Inferior parietal cortex (tissue), 1 donor: ENCODE results near the gene PTGER1.
A peak's percentile ranks its signal among the peaks of the same experiment; 100 is the strongest.
"Not testable (repeated sequence)": the region's sequence is repeated elsewhere in the genome, so short reads cannot be mapped to it uniquely, and the experiment has no call there.

Source experiments
- DNase-seq: peaks from one replicate; pipeline ENCODE4 v3.0.0-alpha.2; 2016; ENCODE audit errors: extremely low spot score

PTGER1 gene, protein sequence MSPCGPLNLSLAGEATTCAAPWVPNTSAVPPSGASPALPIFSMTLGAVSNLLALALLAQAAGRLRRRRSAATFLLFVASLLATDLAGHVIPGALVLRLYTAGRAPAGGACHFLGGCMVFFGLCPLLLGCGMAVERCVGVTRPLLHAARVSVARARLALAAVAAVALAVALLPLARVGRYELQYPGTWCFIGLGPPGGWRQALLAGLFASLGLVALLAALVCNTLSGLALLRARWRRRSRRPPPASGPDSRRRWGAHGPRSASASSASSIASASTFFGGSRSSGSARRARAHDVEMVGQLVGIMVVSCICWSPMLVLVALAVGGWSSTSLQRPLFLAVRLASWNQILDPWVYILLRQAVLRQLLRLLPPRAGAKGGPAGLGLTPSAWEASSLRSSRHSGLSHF

GRCh38 chr19:14475251-14476073 lies at the start of gene PTGER1:
TSS of gene PTGER1 (minus strand) at chr19:14475354. CDS start at chr19:14474320, 1,034 bp downstream.
- DNase-seq, result no peak

DNA sequence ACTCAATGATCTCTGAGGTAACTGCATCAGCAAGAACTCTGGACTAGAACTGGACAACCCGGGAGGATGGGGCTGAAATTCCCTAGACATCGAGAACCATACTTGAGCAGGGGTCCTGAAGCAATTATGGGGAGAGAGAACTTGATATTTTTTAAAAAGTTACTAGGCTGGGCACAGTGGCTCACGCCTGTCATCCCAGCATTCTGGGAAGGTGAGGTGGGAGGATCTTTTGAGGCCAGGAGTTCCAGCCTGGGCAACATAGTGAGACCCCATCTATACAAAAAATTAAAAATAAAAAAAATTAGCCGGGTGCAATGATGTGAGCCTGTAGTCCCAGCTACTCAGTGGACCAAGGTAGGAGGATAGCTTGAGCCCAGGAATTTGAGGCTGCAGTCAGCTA lies 45.4 kb upstream of the PTGER1 start:
- no peak for DNase-seq

DNA sequence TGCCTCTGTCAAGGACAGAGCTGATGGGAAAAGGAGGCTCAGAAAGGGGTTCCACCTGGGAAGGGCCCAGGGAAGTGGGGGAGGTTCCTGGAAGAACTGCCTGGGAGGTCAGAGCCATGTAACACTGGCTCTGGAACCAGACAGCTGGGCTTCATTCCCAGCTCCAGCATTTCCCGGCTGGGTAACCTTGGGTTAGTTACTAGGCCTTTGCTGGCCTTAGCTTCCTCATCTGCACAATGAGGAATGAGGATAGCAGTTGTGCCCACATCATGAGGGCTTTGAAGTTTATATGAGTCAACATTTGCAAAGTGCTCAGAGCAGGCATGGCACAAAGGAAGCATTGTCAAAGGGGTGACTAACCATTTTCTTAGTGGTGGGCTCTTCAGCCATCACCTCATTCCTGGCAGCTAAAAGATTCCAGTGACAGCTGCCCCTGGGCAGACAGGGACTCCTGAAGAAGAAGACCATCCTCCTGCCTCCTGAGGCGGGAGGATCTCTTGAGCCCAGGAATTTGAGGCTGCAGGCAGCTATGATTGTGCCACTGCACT lies 44.8 kb upstream of the PTGER1 start:
- DNase-seq, result no peak

- DNase-seq, result no peak
Observed at GRCh38 chr19:14519245-14519859, 44.2 kb upstream of the PTGER1 start.

DNA sequence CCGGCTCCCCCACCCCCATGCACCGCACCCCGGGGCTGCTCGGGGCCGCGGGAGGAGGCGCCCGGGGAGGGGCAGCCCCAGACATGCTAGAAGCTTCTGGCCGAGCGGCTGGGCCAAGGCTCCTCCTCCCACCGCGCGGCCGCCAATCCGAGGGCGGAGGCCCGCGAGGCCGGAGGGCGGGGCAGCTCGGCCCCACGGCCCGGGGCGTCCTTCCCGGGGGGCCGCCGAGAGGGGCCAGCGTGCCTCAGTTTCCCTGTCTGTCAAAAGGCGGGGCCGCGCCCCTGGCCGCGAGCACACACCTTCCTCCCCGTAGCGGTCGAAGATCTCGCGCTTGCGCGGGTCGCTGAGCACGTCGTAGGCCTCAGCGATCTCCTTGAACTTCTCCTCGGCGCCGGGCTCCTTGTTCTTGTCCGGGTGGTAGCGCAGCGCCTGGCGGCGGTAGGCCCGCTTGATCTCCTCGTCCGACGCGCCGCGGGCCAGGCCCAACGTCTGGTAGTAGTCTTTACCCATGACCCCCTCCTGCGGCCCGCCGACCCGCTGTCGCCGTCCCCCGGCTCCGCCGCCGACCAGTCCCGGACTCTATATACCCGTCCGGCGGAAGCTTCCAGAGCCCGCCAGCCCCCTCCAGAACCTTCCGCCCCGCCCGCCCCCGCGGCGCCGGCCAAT lies 42.8 kb upstream of the PTGER1 start, which contains the start of gene DNAJB1:
TSS of gene DNAJB1 (minus strand) at position 558 of the 666 bp plus-strand sequence. CDS start at position 510, 48 bp downstream.
- DNase-seq, result peak; percentile 75

- DNase-seq, result no peak
Observed at GRCh38 chr19:14517446-14517839, 42.3 kb upstream of the PTGER1 start.

- no peak for DNase-seq
Observed at GRCh38 chr19:14516746-14517438, 41.7 kb upstream of the PTGER1 start.

DNA sequence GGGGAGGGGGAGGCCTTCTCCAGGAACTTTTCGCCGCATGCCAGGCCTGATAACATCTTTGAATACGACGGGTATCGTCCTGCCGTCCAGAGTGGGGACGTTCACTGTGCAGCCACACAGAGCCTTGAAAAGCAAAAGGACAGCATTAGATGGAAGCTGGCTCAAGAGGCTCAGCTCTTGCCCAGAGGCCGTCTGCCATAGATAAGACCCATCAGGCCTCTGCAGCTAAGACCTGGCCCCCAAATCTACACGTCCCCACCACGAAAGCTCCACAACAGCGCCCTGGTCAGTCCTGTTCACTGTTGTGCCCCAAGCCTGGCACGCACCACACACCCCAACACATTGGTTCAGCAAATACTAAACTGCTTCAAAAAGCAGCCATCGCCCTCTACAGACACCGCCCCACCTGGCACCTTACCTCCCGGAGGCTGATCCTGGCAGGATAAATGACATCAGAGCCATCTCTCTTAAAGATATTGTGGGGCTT lies 40.9 kb upstream of the PTGER1 start:
- no peak for DNase-seq

DNA sequence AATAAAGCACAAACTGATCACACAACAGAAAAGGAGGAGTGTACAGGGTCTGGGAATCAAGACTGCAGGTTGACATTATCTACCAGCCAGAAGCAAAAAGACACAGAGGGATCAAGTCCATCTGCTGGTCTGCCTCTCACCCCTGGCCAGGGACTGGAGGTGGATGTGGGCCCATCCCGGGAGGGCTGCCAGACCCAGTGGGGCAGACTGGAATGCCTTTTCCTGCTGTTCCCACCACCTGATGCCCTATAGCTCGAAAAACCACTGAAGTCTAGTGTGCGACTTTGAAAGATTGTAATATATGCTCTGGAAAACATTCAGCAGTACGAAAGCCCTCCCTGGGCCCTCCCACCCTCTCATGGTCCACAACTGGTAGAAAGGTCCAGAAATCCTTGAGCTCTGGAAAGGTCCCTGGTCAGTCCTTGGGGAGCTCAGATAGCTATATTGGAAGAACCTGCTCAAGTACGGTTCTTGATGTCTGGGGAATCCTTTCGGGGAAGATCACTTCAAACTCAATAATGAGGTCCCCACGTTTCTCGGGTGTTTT lies 40.4 kb upstream of the PTGER1 start:
- DNase-seq, result no peak

DNA sequence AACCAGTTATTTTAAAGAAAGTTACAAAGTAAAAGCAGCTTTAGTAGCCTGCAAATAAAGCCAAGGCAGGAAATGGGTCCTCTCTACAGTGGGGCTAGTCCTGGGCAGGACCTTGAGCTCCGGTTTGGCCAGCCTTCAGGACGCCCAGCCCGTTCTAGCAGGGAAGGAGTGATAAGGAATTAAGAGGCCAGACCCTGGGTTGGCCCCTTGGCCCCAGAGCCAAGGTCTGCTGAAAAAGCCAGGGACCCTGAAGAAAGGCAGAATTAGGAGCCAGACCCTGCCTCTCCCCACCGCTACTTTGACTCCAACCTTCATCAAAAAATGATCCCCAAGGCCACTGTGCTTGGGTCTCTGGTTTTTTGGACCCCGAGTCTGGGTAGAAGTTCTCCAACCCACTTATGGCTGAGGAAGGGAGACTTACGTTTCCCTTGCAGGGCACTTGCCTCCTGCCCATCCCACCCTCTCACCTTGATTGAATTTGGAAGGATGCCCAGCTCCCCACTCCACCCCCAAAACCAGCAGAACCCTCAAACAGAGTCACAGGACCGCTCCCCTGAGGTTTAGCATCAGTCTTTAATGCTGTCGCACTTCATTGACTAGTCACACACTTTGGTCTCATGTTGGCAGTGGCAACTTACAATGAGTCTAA lies 39.2 kb upstream of the PTGER1 start:
- DNase-seq, result no peak

GRCh38 chr19:14512406-14512961 lies 37.3 kb upstream of the PTGER1 start:
- DNase-seq, result no peak

GRCh38 chr19:14511229-14511593 lies 36.1 kb upstream of the PTGER1 start:
- DNase-seq, result no peak

DNA sequence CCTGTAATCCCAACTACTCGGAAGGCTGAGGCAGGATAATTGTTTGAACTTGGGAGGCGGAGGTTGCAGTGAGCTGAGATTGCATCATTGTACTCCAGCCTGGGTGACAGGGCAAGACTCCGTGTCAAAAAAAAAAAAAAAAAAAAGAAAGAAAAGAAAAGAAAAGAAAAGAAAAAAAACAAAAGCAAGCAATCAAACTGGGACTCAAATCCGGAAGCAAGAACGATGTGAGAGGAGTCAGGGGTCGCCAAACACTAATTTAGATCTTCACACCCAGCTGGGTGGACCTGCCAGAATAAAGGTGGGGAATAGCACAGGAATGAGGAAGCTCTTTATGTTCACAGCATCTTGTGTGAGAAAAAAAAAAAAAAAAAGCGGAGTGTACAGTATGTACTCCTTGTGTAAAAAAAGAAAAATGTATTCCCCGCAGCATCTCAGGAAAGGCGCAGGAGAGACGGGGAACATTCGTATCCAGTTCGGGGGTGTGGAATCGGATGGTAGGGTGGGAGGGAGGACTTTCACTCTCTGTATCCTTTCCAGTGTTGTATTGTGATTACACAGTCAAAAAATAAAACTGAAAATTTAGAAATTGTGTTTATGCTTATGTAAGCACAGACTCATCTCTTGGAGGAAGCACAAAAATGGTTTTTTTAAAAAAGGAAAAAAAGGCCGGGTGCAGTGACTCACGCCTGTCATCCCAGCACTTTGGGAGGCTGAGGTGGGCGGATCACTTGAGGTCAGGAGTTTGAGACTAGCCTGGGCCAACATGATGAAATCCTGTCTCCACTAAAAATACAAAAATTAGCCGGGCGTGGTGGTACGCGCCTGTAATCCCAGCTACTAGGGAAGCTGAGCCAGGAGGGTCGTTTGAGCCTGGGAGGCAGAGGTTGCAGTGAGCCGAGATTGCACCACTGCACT lies 35.4 kb upstream of the PTGER1 start:
- peak; percentile 60 for DNase-seq

GRCh38 chr19:14507704-14508542 lies 32.8 kb upstream of the PTGER1 start:
- no peak for DNase-seq

- no peak for DNase-seq
Observed at GRCh38 chr19:14505488-14506239, 30.5 kb upstream of the PTGER1 start.

DNA sequence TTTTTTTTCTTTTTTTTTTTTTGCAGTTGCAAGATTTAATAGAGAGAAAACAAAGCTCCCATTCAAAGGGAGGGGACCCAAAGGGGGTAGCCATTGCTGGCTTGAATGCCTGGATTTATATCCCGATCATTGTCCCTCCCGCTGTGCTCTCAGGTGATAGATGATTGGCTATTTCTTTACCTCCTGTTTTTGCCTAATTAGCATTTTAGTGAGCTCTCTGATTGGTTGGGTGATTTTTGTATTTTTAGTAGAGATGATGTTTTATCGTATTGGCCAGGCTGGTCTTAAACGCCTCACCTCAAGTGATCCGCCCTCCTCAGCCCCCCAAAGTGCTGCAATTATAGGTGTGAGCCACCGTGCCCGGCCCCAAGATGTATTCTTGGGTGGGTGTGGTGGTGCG lies 29.4 kb upstream of the PTGER1 start:
- DNase-seq, result not testable (repeated sequence)

- no peak for DNase-seq
Observed at GRCh38 chr19:14503285-14503684, 28.1 kb upstream of the PTGER1 start.
